K562 (cell line): ENCODE results near the gene CD52. TPM values are rescaled to one million over a fixed set of nuclear protein-coding genes. Genes with fewer than 3 reads are reported as not detected.

ENCODE experiments used
- ARID1B ChIP-seq: fragments of 450-650 bp; IDR thresholded peaks from 2 replicates; pipeline ENCODE4 v1.6.1; 2016; ENCODE audit warnings: antibody characterized with exemption, mild to moderate bottlenecking, inconsistent platforms
- CAMTA2 ChIP-seq: fragments of 250-450 bp; sonication (Bioruptor Pico); conservative IDR thresholded peaks from 2 replicates; pipeline ENCODE4 v1.5.1; 2022
- CEBPG ChIP-seq, 3 experiments: fragments of 200-800 bp in 1 of 3; sonication (Bioruptor generic) in 1 of 3; sonication (generic) in 1 of 3; formaldehyde crosslinking in 1 of 3; IDR thresholded peaks in 2 of 3; conservative IDR thresholded peaks in 1 of 3; 2 replicates each; pipeline versions ENCODE4 v1.6.1 to v1.8.0; 2016 to 2022; ENCODE audit warnings: missing compliant biosample characterization in 2 of 3, missing genetic modification characterization in 2 of 3, mild to moderate bottlenecking in 1 of 3, missing genetic modification reagents in 1 of 3
- DLX4 ChIP-seq: fragments of 250-450 bp; sonication (Bioruptor Pico); IDR thresholded peaks from 2 replicates; pipeline ENCODE4 v1.6.1; 2021; ENCODE audit warnings: mild to moderate bottlenecking
- E2F4 ChIP-seq: sonication (generic); formaldehyde crosslinking; IDR thresholded peaks from 2 replicates; pipeline ENCODE4 v1.8.0; 2022; ENCODE audit warnings: mild to moderate bottlenecking, low read depth, missing genetic modification reagents
- ELK3 ChIP-seq: fragments of 450-650 bp; formaldehyde crosslinking; IDR thresholded peaks from 2 replicates; pipeline ENCODE4 v1.4.0; 2020; ENCODE audit warnings: mild to moderate bottlenecking
- GABPB2 ChIP-seq: fragments of 250-450 bp; sonication (Bioruptor Pico); conservative IDR thresholded peaks from 2 replicates; pipeline ENCODE4 v1.5.1; 2021; ENCODE audit warnings: mild to moderate bottlenecking
- GTF2E2 ChIP-seq: fragments of 200-800 bp; sonication (Bioruptor generic); IDR thresholded peaks from 2 replicates; pipeline ENCODE4 v1.6.1; 2016; ENCODE audit warnings: missing genetic modification characterization, missing compliant biosample characterization
- GTF2F1 ChIP-seq: IDR thresholded peaks from 2 replicates; pipeline ENCODE4 v1.6.1; 2011; ENCODE audit warnings: low read depth, low read length, improper control_type of control experiment
- HNRNPH1 ChIP-seq: fragments of 200-400 bp; formaldehyde crosslinking; optimal IDR thresholded peaks from 2 replicates; pipeline ENCODE3; 2017; ENCODE audit warnings: low read depth, mild to moderate bottlenecking, low read length, moderate library complexity
- NFXL1 ChIP-seq: fragments of 450-650 bp; formaldehyde crosslinking; IDR thresholded peaks from 2 replicates; pipeline ENCODE4 v1.4.0; 2021; ENCODE audit warnings: mild to moderate bottlenecking
- NRF1 ChIP-seq, 2 experiments: fragments of 450-650 bp; IDR thresholded peaks in 1 of 2; conservative IDR thresholded peaks in 1 of 2; 2 replicates each; pipeline ENCODE4 v1.6.1; 2014; ENCODE audit warnings: mild to moderate bottlenecking in 2 of 2
- RB1 ChIP-seq: fragments of 450-650 bp; IDR thresholded peaks from 2 replicates; pipeline ENCODE4 v1.6.1; 2017; ENCODE audit warnings: low read depth, mild to moderate bottlenecking
- TCF7L2 ChIP-seq: fragments of 150-350 bp; IDR thresholded peaks from 2 replicates; pipeline ENCODE4 v1.6.1; 2016; ENCODE audit warnings: low read depth, mild to moderate bottlenecking, low read length, moderate library complexity
- TEAD2 ChIP-seq: fragments of 450-650 bp; IDR thresholded peaks from 2 replicates; pipeline ENCODE4 v1.6.1; 2016; ENCODE audit warnings: missing genetic modification characterization, control low read depth, missing compliant biosample characterization
- ZNF121 ChIP-seq: sonication (generic); formaldehyde crosslinking; conservative IDR thresholded peaks from 2 replicates; pipeline ENCODE4 v1.8.0; 2022; ENCODE audit warnings: missing genetic modification reagents
- ZNF24 ChIP-seq: fragments of 450-650 bp; IDR thresholded peaks from 2 replicates; pipeline ENCODE4 v1.6.1; 2016
- ZNF324 ChIP-seq: fragments of 250-450 bp; sonication (Bioruptor Pico); IDR thresholded peaks from 2 replicates; pipeline ENCODE4 v1.4.0; 2020; ENCODE audit warnings: mild to moderate bottlenecking
- ZNF551 ChIP-seq: fragments of 250-450 bp; sonication (Bioruptor Pico); IDR thresholded peaks from 2 replicates; pipeline ENCODE4 v1.5.0; 2021; ENCODE audit warnings: mild to moderate bottlenecking, moderate library complexity
- polyA plus RNA-seq, 8 experiments: library from polyadenylated mRNA; depleted of rRNA in 4 of 8; stranded (reverse) in 5 of 8; unstranded in 3 of 8; fragments of >200 nt; fragmentation: Nextera tagmentation in 2 of 8; fragmentation: Illumina TruSeq in 1 of 8; extraction: Ambion mirVana in 2 of 8; extraction: Trizol in 1 of 8; gene quantifications; 2 replicates each; pipeline versions ENCODE4 v1.2.1 to v1.2.3, GENCODE V29; 2011 to 2014; ENCODE audit warnings: inconsistent platforms in 1 of 8, missing spikeins in 1 of 8
- total RNA-seq, 7 experiments: library from RNA; depleted of rRNA in 6 of 7; stranded (reverse); fragments of >200 nt in 6 of 7; fragmentation: Illumina TruSeq in 2 of 7; extraction: Trizol in 2 of 7; gene quantifications; 2 replicates each; pipeline versions ENCODE4 v1.2.1 to v1.2.3, GENCODE V29; 2011 to 2021; ENCODE audit warnings: low replicate concordance in 1 of 7
- TF ChIP-seq, protein P1 (sequence below): fragments of 450-650 bp; IDR thresholded peaks from 2 replicates; pipeline ENCODE4 v1.6.1; 2014; ENCODE audit warnings: low read depth, mild to moderate bottlenecking, moderate library complexity, borderline replicate concordance
- TF ChIP-seq, protein P2 (sequence below): sonication (generic); formaldehyde crosslinking; IDR thresholded peaks from 2 replicates; pipeline ENCODE4 v1.8.0; 2022; ENCODE audit warnings: missing genetic modification reagents, mild to moderate bottlenecking, moderate library complexity, borderline replicate concordance
- TF ChIP-seq, protein P3 (sequence below): sonication (generic); formaldehyde crosslinking; IDR thresholded peaks from 2 replicates; pipeline ENCODE4 v1.8.0; 2023; ENCODE audit warnings: mild to moderate bottlenecking, missing genetic modification reagents

CD52 gene
- total and polyA plus RNA-seq, 9 of the 15 experiments (the other 6 are each of a cell fraction or from before 2014, with no cell fraction given): 34.9 to 488 (median 173) TPM

DNA sequence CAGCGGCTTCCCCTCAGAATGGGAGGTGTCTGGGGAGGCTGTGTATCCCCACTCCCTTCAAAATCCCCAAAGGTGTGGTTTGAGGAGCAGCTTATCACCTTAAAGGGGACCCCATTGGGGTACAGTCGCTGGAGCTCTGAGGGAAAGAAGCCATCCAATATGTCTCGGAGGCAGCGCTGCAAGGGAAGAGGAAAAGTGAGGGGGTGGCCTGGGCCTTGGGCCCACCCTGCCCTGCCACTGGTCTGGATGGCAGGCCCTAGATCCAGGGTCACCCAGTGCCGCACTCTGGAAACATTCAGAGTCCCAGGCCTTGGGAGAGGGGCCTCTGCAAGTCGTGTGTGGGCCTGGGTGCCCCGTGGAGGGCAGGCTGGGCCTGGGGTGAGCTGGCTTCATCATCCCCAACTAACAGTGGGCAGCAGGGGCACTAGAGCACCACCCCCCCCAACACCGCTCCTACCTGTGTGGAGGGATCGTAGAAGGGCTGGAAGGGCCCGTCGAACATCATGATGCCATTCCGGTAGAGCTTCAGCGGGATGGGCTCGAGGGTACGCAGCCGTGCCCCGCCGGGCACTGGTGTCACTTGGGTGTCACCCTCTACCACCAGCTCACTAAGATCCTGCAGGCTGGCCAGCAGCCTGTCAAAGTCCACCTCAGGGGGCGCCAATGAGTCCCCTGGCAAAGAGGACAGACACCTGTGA, 32.2 kb upstream of the CD52 start (continued):
- TF ChIP-seq CEBPG (CRISPR knock-in tag; IDR thresholded peaks at IDR 0.05) (no peak), CEBPG (tag; conservative IDR thresholded peaks at IDR 0.05 in 1 of 2, IDR thresholded peaks at IDR 0.05 in 1 of 2) (no peak), GTF2F1 (no peak), NFXL1 (CRISPR knock-in tag) (no peak), NRF1 (conservative IDR thresholded peaks at IDR 0.05 in 1 of 2, IDR thresholded peaks at IDR 0.05 in 1 of 2) (no peak), DLX4 (CRISPR knock-in tag) (no peak), RB1 (0 out of 2 replicates have a peak, but pooled peaks have one; percentile 21), GTF2E2 (tag) (no peak), TEAD2 (no peak), GABPB2 (CRISPR knock-in tag) (no peak), ZNF121 (CRISPR knock-in tag) (no peak), ZNF324 (CRISPR knock-in tag) (no peak), ZNF24 (0 out of 2 replicates have a peak, but pooled peaks have one; percentile 4), CAMTA2 (CRISPR knock-in tag) (no peak), ELK3 (CRISPR knock-in tag) (no peak), HNRNPH1 (no peak), ZNF551 (CRISPR knock-in tag) (no peak), E2F4 (CRISPR knock-in tag) (no peak), ARID1B (no peak), TCF7L2 (no peak)
- TF ChIP-seq, protein P1, sequence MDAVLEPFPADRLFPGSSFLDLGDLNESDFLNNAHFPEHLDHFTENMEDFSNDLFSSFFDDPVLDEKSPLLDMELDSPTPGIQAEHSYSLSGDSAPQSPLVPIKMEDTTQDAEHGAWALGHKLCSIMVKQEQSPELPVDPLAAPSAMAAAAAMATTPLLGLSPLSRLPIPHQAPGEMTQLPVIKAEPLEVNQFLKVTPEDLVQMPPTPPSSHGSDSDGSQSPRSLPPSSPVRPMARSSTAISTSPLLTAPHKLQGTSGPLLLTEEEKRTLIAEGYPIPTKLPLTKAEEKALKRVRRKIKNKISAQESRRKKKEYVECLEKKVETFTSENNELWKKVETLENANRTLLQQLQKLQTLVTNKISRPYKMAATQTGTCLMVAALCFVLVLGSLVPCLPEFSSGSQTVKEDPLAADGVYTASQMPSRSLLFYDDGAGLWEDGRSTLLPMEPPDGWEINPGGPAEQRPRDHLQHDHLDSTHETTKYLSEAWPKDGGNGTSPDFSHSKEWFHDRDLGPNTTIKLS: no peak
- TF ChIP-seq, protein P2, sequence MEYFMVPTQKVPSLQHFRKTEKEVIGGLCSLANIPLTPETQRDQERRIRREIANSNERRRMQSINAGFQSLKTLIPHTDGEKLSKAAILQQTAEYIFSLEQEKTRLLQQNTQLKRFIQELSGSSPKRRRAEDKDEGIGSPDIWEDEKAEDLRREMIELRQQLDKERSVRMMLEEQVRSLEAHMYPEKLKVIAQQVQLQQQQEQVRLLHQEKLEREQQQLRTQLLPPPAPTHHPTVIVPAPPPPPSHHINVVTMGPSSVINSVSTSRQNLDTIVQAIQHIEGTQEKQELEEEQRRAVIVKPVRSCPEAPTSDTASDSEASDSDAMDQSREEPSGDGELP (CRISPR knock-in tag): peak; percentile 41; the same call in 1 of the 2 replicates
- TF ChIP-seq, protein P3, sequence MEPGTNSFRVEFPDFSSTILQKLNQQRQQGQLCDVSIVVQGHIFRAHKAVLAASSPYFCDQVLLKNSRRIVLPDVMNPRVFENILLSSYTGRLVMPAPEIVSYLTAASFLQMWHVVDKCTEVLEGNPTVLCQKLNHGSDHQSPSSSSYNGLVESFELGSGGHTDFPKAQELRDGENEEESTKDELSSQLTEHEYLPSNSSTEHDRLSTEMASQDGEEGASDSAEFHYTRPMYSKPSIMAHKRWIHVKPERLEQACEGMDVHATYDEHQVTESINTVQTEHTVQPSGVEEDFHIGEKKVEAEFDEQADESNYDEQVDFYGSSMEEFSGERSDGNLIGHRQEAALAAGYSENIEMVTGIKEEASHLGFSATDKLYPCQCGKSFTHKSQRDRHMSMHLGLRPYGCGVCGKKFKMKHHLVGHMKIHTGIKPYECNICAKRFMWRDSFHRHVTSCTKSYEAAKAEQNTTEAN (CRISPR knock-in tag): no peak
